GM21825 (cell line): Measurements from ENCODE around the gene FLCN.

Experiments used
- ATAC-seq: cut with Tn5 transposase; IDR thresholded peaks from one replicate; pipeline ENCODE4 v1.9.1; 2021; ENCODE audit warnings: mild to moderate bottlenecking, moderate library complexity; ENCODE audit not compliant: unreplicated experiment

FLCN gene

DNA sequence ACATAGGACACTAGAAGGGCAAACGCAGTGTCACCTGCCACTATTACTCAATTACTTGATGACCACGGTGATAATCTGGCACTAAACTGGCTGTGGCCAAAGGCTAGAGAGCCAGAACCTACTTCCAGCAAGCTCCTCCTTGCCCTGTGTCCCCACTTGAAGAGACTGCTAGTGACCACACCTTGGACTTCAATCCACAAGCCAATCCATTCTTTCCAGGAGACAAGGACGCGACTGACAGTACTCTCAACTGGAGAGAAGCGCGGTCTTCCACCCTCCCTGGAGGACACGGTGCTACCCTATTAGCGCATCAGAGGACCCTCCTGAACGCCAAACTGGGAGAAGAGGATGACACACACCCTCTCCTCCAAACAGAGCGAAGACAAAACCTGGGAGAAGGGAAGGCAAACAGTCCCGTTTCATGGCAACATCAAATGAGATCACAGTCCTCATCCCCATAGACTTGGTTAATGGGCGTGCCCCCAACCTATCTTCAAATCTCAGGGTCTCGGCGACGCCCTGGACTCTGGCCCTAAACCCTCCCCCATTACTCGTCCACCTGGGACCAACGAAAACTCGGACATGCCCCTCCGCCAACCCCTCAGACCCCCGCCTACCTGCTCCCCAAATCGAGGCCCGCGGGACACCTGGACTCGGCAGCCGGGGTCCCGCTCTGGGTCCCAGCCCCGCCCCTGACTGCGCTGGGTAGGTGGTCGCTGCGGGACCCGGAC lies 508 bp downstream of the FLCN start:
- no peak for ATAC-seq

GRCh38 chr17:17235212-17236174 lies 1.5 kb downstream of the FLCN start:
- ATAC-seq: no peak

- ATAC-seq: no peak
These were observed 4.7 kb downstream of the FLCN start for GRCh38 chr17:17232303-17232621.

DNA sequence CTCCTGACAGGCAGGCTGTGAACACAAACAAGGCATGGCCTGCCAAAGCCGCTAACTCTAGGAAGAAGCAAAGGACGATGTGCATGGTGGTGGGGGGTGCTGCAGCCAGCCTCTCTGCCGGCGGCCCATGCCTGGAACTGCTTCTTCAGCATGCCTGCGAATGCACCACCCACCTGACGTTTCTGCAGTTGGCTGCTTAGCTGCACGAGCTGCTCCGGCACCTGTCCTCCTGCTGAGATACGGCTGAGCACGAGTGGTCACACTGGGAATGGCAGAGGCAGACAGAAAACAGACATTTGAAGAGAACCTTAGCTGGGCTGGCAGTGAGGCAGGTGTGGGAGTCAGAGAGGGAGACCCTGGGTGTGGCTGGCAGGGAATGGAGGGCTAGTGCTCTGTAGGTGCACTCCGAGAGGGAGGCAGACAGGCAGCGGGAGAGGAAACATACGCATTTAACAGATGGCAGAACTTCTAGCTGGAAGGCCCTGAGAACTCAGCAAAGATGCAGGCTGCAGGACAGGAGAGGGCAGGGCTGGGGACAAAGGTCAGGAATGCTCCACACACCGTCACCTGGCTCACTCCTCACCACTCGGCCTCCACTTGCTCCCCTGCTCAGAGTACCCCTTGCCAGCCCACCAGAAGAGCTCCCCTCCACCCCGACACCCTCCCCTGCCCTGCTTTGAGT lies 5.2 kb downstream of the FLCN start:
- no peak for ATAC-seq

GRCh38 chr17:17229416-17230384 lies 7.3 kb downstream of the FLCN start:
- ATAC-seq: no peak

DNA sequence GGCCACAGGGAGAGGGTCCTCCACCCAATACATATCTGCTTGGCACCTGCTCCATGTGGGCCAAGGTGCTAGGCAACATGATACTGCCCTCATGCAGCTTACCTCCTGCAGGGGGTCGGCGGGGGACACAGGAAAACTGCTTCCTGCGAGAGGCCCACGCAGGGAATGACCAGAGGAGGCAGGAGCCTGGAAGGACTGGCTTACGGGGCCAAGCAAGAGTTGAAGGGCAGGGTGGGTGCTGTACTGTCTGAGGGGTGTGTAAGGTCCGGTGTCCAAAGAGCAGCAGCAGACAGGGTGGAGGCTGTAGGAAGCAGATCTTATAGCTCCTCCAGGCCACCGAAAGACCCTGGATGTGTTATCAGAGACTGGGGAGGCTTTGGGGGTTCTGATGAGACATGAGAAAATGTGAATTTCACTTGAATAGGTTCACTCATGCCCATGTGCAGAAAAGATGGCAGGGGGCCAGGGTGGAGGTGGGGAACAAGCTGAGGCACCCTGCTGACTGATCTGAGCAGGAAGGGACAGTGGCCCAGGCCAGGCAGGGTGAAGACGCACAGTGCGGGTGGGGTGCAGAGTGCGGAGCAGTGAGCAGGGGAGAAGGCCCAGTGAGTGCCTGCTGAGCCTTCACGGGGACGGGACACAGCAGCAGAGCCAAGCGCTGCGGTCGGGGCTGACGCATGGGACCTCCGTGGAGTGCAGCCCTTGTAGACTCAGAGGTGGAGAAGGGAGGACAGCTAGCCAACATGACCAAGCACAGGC lies 8.3 kb downstream of the FLCN start:
- ATAC-seq: no peak

GRCh38 chr17:17227608-17228520 lies 9.1 kb downstream of the FLCN start:
- no peak for ATAC-seq

- ATAC-seq: no peak
These were observed 10.3 kb downstream of the FLCN start for GRCh38 chr17:17226451-17227265.

DNA sequence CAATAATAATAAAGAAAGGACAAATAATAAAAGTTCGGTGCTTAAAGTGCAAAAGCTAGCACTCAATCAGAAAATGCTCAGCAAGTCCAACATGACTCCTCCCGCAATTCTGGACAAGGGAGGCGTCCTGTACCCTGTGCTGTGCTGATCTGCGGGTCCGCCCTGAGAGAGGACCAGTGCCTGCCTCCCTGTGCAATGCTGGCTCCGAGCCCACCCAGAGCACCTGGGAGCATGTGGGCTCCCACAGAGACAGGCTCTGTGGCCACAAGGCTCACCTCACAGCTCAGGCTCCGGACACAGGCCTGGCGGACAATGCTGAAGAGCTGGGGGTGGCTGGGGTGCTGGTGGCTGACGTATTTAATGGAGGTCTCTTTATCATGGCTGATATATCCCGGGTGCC lies 11.1 kb downstream of the FLCN start:
- ATAC-seq: no peak

GRCh38 chr17:17224137-17224536 lies 12.8 kb downstream of the FLCN start:
- no peak for ATAC-seq

- ATAC-seq: no peak
These were observed 13.2 kb downstream of the FLCN start for GRCh38 chr17:17223736-17224135.

DNA sequence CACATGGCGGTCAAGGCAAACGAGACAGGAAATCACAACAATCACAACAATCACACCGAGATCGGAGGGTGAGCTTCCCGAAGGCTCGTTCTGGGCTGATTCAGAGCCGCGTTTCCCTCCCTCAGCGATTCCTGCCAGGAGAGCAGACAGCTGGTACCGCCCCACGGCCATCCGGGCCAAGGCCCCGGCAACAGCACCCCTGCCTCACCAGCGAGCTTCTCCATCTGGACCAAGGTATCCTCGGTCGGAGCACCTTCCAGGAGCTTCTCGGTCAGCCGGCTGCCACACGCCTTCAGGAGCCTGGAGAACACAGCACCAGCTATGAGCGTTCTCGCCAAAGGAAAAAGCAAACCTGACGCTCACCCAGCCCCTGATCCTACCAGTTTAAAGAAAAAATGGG lies 15.6 kb downstream of the FLCN start:
- ATAC-seq: no peak

GRCh38 chr17:17220529-17220928 lies 16.4 kb downstream of the FLCN start:
- no peak for ATAC-seq

DNA sequence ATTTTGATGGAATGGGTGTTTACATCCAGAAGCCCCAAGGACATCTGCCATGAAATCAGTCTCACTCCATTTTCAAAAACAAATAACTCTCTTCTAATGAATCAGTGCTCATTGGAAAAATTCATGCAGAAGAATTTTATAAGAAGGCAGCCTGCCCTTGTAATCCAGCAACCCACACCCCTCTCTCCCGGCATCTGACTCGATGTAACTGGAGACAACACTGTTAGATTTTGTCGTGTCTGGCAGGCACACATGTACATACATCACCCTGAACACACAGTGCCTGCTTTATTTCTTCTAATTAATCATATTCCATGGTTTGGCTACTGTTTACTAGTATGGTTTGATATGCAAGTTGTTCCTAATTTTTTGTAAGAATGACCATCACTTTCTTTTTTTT lies 19.0 kb downstream of the FLCN start:
- ATAC-seq: no peak

DNA sequence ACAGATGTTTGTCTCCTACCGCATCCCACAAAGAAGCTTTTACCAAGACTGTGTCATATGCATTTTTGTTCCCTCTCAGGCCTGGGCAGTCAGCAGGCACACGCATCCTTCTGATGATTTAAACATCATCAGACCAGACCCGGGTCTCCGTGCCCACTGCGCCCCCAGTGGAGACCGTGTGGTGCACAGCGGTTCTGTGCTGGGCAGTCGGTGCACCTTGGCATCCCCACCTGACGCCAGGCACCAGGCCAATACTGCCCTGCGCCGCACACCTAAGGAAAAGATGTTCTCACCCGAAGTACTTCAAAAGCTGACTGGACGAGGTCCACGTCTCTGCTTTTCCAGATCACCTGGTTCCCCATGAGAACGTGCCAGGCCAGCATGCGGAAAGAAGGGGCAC lies 20.2 kb downstream of the FLCN start:
- no peak for ATAC-seq

GRCh38 chr17:17216236-17216635 lies 20.7 kb downstream of the FLCN start:
- no peak for ATAC-seq

DNA sequence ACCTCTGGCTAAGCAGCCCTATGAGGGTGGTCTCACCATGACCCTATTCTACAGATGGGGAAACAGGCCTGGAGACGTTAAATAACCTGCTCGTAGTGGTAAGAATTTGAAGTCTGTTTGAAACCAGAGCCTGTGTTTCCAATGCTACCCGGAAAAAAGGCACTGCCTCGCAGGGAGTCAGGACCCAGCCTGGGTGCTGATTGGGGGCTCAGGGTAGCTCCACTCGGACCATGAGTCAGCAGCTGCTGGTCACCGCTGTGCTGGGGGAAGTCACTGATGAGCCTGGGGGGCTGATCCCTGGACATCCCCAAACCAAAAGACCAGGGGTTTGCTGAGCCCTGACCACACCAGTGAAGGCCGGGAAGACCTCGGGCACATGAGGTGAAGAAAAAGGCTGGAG lies 21.4 kb downstream of the FLCN start:
- ATAC-seq: no peak
